ENCODE measurements around the gene HOXB3.

Gene HOXB3

DNA sequence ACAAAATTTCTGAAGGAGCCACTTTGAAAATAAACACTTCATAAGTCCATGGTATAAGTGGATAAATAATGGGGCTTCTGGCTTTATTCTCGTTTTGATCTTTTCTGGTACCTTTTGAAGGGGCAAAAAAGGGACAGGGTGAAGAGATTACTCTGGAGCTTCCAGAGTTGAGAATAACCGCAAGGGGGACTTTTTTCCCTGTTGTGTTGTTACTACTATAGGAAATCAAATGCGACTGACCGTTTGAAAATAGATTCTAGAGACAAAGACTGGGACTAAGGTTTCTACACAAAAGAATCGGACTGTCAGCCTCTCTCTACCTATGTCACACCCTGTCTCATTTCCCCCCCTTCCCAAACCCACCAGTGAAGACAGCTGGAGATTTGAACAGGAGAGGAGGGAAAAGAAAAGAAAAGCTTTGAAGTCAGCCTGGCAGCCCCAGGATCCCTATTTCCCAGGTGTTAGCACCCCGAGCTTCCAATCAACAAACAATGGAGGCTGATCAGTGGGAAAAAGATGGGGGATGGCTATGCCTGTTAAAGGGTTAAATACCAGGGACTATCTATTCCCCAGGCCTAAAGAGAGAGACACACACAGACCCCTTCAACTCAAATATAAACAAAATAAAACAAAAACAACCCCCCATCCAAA is 20.2 kb downstream of the HOXB3 start:
- DNase-seq (ENCODE audit: low read depth, low spot score) = no peak

GRCh38 chr17:48569240-48569582 is 20.8 kb downstream of the HOXB3 start:
- DNase-seq (ENCODE audit: low read depth, low spot score) = no peak

DNA sequence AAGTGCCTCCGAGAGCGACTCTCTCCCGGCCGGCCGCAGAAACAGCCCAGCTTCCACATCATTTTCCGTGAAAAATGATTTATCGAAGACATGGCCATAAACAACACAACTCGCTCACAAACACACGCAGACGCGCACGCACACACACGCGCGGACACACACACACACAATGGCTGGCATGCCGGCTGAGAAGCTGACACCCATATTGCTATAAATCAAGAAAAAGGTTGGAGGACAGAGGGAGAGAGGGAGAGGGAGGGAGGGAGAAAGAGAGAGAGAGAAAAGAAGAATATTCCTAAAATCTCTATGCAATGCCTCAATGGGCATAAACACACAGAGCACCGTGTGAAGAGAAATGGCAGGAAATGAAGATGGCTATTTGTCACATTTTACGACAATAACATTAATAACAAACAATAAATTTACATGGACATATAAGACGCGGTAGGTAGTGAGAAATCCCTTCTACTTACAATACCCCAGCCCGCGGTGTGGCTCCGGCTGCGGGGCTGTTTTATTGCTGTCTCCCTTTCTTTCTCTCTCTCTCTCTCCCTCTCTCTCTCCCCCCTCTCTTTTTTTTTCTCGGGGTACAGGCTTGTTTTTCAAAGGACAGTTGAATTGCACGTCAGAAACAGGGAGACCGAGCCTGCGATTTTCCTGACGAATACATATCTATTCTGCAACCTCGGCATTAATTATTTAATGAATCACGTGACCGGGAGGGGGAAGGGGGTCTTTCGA is 21.4 kb downstream of the HOXB3 start:
- no peak for DNase-seq (ENCODE audit: low read depth, low spot score)

DNA sequence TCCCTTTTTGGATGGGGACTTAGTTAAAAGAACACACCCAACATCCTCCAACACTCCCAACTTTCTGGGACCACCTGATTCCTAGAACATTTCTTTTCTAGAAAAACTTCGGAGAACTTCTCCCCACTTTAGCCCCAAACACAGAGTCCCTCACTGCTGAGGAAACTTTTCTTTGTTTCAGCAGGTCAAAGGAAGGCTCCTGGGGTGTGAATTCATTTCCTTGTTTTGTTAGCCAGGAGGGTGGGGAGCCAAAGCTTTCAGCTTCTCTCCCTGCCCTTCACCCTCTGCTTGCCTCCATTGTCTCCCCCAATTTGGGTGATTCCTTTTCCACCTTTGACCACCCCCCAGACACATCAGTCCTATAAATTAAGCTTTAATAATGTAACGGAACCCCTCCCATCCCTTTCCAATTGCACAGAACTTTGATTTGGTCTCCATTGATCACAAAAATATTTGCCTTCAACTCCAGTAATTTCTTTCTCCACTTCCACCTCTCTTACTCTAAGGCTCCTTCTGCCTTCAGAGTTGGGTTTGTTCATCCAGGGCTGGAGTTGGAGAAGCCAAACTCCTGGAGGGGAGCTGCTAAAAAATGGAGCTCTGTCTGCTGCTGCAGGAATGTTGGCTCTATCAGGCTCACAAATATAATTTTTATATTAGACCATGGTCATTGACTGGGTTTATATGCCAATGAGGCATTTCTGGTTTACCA is 22.2 kb downstream of the HOXB3 start:
- DNase-seq (ENCODE audit: low read depth, low spot score) = no peak

- DNase-seq (ENCODE audit: low read depth, low spot score) = no peak
Measured at GRCh38 chr17:48567209-48567608, 22.8 kb downstream of the HOXB3 start.

- DNase-seq (ENCODE audit: low read depth, low spot score) = no peak
Measured at GRCh38 chr17:48566717-48567116, 23.3 kb downstream of the HOXB3 start.

DNA sequence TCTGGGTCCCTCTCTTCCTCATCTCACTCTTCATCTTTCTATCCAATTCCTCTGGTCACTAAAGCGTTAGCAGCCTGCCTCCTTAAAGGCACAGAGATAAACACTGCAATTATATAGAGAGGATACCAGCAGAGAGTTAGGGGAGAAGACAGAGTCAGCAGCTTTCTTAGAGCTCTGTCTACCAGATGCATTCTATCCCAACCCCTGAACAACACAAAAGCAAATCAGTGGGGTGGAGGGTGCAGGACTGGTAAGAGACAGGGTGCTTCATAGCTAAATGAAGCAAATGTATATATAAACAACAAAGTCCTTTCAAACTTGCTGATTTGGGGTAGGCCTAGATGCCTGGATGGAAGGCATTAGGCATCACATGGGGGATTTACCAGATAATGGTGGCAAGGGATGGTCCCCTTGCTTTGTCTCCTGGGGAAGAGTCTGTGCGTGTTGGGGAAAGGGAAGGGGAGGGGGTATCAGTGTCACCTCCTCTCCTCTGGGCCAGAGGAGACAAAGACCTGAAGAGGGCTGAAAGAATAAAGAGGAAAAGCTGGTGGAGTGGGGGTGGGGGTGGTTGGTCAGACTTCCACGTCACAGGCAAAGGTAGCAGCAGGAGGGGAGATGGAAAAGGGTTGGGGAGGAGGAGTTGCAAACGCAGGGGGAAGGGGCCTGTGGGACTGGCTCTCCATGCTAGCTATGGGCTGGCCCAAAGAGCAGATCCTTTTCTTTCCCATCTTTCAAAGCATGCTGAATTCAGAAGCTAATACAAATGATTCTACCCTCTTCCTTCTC is 23.9 kb downstream of the HOXB3 start:
- DNase-seq (ENCODE audit: low read depth, low spot score) = no peak

GRCh38 chr17:48565022-48565554 is 25.0 kb downstream of the HOXB3 start:
- DNase-seq (ENCODE audit: low read depth, low spot score) = no peak

GRCh38 chr17:48564188-48565021 is 25.6 kb downstream of the HOXB3 start:
- DNase-seq (ENCODE audit: low read depth, low spot score) = peak; percentile 60

- no peak for DNase-seq (ENCODE audit: low read depth, low spot score)
Measured at GRCh38 chr17:48563867-48564187, 26.2 kb downstream of the HOXB3 start.

- DNase-seq (ENCODE audit: low read depth, low spot score) = no peak
Measured at GRCh38 chr17:48563385-48563838, 26.6 kb downstream of the HOXB3 start.

GRCh38 chr17:48562934-48563333 is 27.1 kb downstream of the HOXB3 start:
- DNase-seq (ENCODE audit: low read depth, low spot score) = no peak

DNA sequence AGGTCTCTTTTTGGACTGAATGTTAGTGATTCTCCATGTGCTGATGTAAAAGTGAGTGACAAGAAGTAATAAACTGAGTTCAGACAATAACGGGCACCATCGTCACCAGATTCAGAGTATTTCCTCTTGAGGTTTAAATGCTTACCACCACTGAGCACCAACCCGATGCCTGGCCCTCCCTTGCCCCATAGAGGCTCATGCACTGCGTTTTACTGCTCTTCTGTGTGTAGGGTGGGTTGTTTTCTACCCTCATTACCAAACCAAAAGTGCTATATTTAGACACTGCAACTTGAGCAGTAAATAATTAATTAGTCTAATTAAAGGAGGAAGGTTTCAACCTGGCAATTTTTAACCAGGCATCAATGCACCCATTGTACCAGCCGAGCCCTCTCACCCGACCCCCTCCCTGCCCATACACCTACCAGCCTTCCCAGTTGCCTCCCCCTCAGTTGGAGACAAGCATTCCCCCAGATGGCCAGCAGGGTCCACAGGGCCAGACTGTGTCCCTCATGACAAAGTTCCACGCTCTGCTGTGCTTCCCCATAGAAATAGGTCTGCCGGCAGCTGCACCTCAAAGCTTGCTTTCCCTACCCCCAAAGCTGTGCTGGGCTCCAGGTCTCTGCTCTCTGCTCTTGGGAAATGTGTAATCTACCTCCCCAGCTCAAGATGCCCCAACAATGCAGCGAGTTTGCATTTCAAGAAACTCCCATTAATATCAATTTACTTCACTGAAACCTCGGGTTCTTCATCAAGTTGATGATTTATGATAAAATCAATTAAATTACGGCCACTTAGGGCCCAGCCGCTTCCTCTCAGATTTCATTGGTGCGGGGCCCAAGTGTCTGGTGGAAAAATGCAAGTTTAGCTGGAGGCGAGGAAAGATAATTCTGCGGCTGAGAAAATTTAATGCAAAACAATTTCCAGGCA is 27.9 kb downstream of the HOXB3 start:
- no peak for DNase-seq (ENCODE audit: low read depth, low spot score)

DNA sequence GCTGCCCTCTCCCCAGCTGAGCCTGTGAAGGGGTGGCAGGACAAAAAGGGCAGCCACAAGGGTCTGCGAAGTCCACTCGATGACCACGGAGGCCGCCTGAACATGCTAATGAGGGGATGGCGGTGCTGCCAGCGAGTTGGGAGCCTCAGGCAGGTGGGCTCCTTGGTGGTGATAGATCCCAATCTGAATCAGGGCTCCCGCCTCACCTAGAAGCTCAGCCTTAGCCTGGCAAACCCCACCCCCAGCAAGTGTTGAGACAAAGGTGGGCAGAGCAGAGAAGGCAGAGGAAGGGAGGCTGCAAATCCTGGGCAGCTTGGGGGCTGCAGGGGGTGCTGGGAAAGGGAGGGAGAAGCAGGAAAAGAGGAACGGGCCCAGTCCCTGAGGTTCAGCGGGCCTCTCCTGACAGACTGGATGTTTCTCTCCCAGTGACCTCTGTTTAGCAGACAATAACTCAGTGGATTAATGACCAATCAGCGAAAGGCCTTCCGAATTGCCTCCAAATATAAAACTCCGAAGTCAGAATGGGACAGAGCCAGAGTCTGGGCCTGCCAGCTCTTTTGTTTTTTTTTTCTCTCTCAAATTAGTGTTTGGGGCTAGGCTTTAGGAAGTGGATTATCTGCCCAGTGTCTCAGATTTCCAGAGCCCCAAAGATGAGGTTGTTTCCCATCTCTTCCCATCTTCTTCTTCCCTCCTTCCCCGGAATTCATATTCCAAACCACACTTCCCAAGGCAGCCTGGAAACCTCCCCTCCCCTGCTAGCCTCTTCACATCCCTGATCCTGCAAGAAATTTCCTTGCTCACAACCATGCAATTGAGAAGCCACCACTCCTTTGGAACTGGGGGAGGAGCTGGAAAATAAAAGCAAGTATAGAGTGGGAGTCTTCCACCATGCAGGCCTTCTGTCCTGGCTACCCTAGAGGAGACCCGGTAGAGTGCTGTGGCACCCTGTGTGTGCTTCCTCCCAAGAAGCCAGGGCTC is 29.9 kb downstream of the HOXB3 start:
- no peak for DNase-seq (ENCODE audit: low read depth, low spot score)

GRCh38 chr17:48559122-48559839 is 30.8 kb downstream of the HOXB3 start:
- DNase-seq (ENCODE audit: low read depth, low spot score) = no peak

DNA sequence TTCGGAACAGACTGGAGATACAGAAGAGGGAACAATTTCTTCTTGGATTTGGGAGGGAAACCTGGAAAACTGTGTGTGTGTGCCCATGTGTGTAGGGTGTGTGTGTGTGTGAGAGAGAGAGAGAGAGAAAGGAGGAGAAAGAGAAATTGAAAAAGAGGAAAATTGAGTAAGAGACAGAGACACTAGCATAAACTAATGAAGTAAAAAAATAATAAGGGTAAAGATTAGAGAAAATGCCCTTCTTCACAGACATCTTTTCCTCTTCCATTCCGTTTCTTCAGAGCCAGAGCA is 31.3 kb downstream of the HOXB3 start:
- no peak for DNase-seq (ENCODE audit: low read depth, low spot score)

- DNase-seq (ENCODE audit: low read depth, low spot score) = no peak
Measured at GRCh38 chr17:48558057-48558830, 31.8 kb downstream of the HOXB3 start.

Measured in astrocyte of the hippocampus (primary cell).